ENCODE data around the gene ASTN2. TPM values are rescaled to one million over a fixed set of nuclear protein-coding genes. Genes with fewer than 3 reads are reported as not detected.

ASTN2 gene
- total and polyA plus RNA-seq, 9 of the 15 experiments (the other 6 are each of a cell fraction or from before 2014, with no cell fraction given), result 0.56 to 3.5 (median 1.9) TPM

GRCh38 chr9:116383936-116384335 lies 1030.9 kb downstream of the ASTN2 start:
- FAIRE-seq, result no peak
- H4K20me1 ChIP-seq (replicated peaks; ENCODE audit: control insufficient read depth, insufficient read depth, low read length), result no peaks in the 10 kb centered on the region
- DNase-seq (ENCODE audit: extremely low read depth in 1 of 4, low spot score in 3 of 4), result no peak
- H3K27me3 ChIP-seq (ENCODE audit: control insufficient read depth in 2 of 2, insufficient read depth in 2 of 2, low read length in 2 of 2), result no peaks in the 10 kb centered on the region
- no peaks in the 10 kb centered on the region for H3K9me3 ChIP-seq (replicated peaks; ENCODE audit: control insufficient read depth, insufficient read depth, low read depth, low read length)
- in situ Hi-C loops (cut with MboI) (no loop called here), intact Hi-C loops (cut with micrococcal nuclease) (no loop called here)
- H3K4me3 ChIP-seq, result no peak overlapping the region
- no peaks in the 10 kb centered on the region for H3K79me2 ChIP-seq (ENCODE audit: control insufficient read depth, insufficient read depth, low read length)
- no peak for TF ChIP-seq POLR2AphosphoS5 (IDR thresholded peaks at IDR 0.05; ENCODE audit: control insufficient read depth, insufficient read depth, low read depth, low read length)
- 0 out of 4 replicates have a peak, but pooled peaks of 1 of the 2 experiments have one; percentile 15 for TF ChIP-seq RCOR1 (IDR thresholded peaks at IDR 0.05; ENCODE audit: borderline replicate concordance in 1 of 2, low read depth in 2 of 2, low read length in 2 of 2)
- TF ChIP-seq, protein P1, sequence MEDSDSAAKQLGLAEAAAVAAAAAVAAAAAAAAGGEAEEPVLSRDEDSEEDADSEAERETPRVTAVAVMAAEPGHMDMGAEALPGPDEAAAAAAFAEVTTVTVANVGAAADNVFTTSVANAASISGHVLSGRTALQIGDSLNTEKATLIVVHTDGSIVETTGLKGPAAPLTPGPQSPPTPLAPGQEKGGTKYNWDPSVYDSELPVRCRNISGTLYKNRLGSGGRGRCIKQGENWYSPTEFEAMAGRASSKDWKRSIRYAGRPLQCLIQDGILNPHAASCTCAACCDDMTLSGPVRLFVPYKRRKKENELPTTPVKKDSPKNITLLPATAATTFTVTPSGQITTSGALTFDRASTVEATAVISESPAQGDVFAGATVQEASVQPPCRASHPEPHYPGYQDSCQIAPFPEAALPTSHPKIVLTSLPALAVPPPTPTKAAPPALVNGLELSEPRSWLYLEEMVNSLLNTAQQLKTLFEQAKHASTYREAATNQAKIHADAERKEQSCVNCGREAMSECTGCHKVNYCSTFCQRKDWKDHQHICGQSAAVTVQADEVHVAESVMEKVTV (CRISPR knock-in tag; IDR thresholded peaks at IDR 0.05), result no peak
- no peak for TF ChIP-seq FUS (optimal IDR thresholded peaks at IDR 0.05; ENCODE audit: low read depth, low read length)
- no peak for TF ChIP-seq PATZ1 (CRISPR knock-in tag; IDR thresholded peaks at IDR 0.05; ENCODE audit: borderline replicate concordance)
- no peak for TF ChIP-seq ZNF561 (CRISPR knock-in tag; conservative IDR thresholded peaks at IDR 0.05)
- no peaks in the 10 kb centered on the region for H3K9me1 ChIP-seq (ENCODE audit: control insufficient read depth, insufficient read depth, low read length)
- no peak overlapping the region for H2AFZ ChIP-seq (ENCODE audit: low read depth, low read length)
- ChIA-PET POLR2A (interaction anchor here (0.9 to 1.1 kb wide), 2 partner anchors 9 to 12 kb away, joined by 3 to 4 read pairs; no protein-coding TSS in a partner anchor), CTCF (ENCODE audit: low intra/inter-chr PET ratio) (no interaction called here)
- no peak for ATAC-seq
- H3K27ac ChIP-seq (ENCODE audit: extremely low read depth, low read depth, low read length), result no peak overlapping the region
- 23% methylated on average over 4 of the region's 4 CpGs for WGBS (ENCODE audit: insufficient coverage, low coverage, missing lambda C conversion rate)
- H3K4me2 ChIP-seq (ENCODE audit: insufficient read depth, low read length), result no peak overlapping the region
- peaks cover 4 to 15% of the 10 kb centered on the region in 2 experiments; a peak in 3 of 5 replicates for H3K4me1 ChIP-seq (replicated peaks in 1 of 2; ENCODE audit: control insufficient read depth in 2 of 2, insufficient read depth in 2 of 2, low read length in 2 of 2)
- no peak overlapping the region for H3K9ac ChIP-seq (ENCODE audit: insufficient read depth in 1 of 2, low read depth in 2 of 2, low read length in 2 of 2)
- H3K36me3 ChIP-seq (ENCODE audit: control insufficient read depth, insufficient read depth, low read length), result no peaks in the 10 kb centered on the region
- BruUV-seq (replicated peaks), result no TSS peak

All from K562 (cell line).